SK-N-MC (cell line): ENCODE measurements around the gene GNB3.

Experiments
- EZH2 ChIP-seq: fragments of 200-600 bp; sonication (generic); IDR thresholded peaks from one replicate; pipeline ENCODE4 v1.6.1; 2017; ENCODE audit warnings: antibody characterized with exemption
- POLR2AphosphoS5 ChIP-seq: IDR thresholded peaks from 2 replicates; pipeline ENCODE4 v1.6.1; 2012; ENCODE audit warnings: mild to moderate bottlenecking, low read depth, low read length, borderline replicate concordance

GRCh38 chr12:6867413-6868210 is 26.9 kb downstream of the GNB3 start, which contains the start of gene TPI1:
- TF ChIP-seq POLR2AphosphoS5 (peak; percentile 98), EZH2 (no peak)
